Measurements from ENCODE around the gene CACNA1B.
"Not testable (repeated sequence)": the region's sequence is repeated elsewhere in the genome, so short reads cannot be mapped to it uniquely, and the experiment has no call there.

CACNA1B gene

GRCh38 chr9:137866226-137867141 lies 11.1 kb upstream of the CACNA1B start:
- DNase-seq = no peak

- DNase-seq = no peak
These were observed 7.2 kb upstream of the CACNA1B start for GRCh38 chr9:137870432-137870831.

GRCh38 chr9:137872296-137872695 lies 5.3 kb upstream of the CACNA1B start:
- no peak for DNase-seq

GRCh38 chr9:137873408-137873807 lies 4.2 kb upstream of the CACNA1B start:
- DNase-seq = no peak

- no peak for DNase-seq
These were observed 3.7 kb upstream of the CACNA1B start for GRCh38 chr9:137873858-137874362.

GRCh38 chr9:137875354-137875753 lies 2.2 kb upstream of the CACNA1B start:
- DNase-seq = no peak

GRCh38 chr9:137875846-137876245 lies 1.7 kb upstream of the CACNA1B start:
- no peak for DNase-seq

GRCh38 chr9:137876269-137876668 lies 1.3 kb upstream of the CACNA1B start:
- DNase-seq = no peak

- DNase-seq = no peak
These were observed 698 bp upstream of the CACNA1B start for GRCh38 chr9:137876781-137877386.

- DNase-seq = no peak
These were observed 762 bp downstream of the CACNA1B start for GRCh38 chr9:137878146-137878941.

GRCh38 chr9:137879052-137879451 lies 1.5 kb downstream of the CACNA1B start:
- DNase-seq = no peak

- no peak for DNase-seq
These were observed 2.1 kb downstream of the CACNA1B start for GRCh38 chr9:137879566-137880150.

- DNase-seq = no peak
These were observed 2.8 kb downstream of the CACNA1B start for GRCh38 chr9:137880160-137880975.

GRCh38 chr9:137880976-137881530 lies 3.5 kb downstream of the CACNA1B start:
- DNase-seq = no peak

GRCh38 chr9:137881591-137882505 lies 4.3 kb downstream of the CACNA1B start:
- no peak for DNase-seq

- no peak for DNase-seq
These were observed 4.9 kb downstream of the CACNA1B start for GRCh38 chr9:137882506-137882821.

GRCh38 chr9:137883977-137884376 lies 6.4 kb downstream of the CACNA1B start:
- not testable (repeated sequence) for DNase-seq

GRCh38 chr9:137884547-137884946 lies 7.0 kb downstream of the CACNA1B start:
- DNase-seq = not testable (repeated sequence)

- DNase-seq = not testable (repeated sequence)
These were observed 7.5 kb downstream of the CACNA1B start for GRCh38 chr9:137885121-137885520.

- not testable (repeated sequence) for DNase-seq
These were observed 11.0 kb downstream of the CACNA1B start for GRCh38 chr9:137888621-137889020.
